ENCODE results near the gene LRRC4B. TPM values are rescaled to one million over a fixed set of nuclear protein-coding genes. Genes with fewer than 3 reads are reported as not detected.
"Not testable (repeated sequence)": the region's sequence is repeated elsewhere in the genome, so short reads cannot be mapped to it uniquely, and the experiment has no call there.

LRRC4B gene
- total RNA-seq = 1 to 10 TPM in 5 of 9 donors, under 1 TPM in 4; 0.07 to 8.8 (median 1.1) TPM
- polyA plus RNA-seq = 10 to 100 TPM in 1 of 3 donors, 1 to 10 TPM in 1, under 1 TPM in 1; 0.44 to 24.1 (median 4.9) TPM
- long read RNA-seq, donor 1 = 0 reads
- long read RNA-seq, donor 2 = 0 reads
- long read RNA-seq, donor 3, partial matches to known transcripts = 0 of 1 reads
- long read RNA-seq, donor 3, other reads (novel, unspliced or antisense) = 0 of 1 reads
- long read RNA-seq, donor 4 = 0 reads
- long read RNA-seq, donor 5 = 0 reads
- long read RNA-seq, donor 6 = 0 reads
- long read RNA-seq, donor 7 = 0 reads
- long read RNA-seq, donor 8, partial matches to known transcripts = 0 of 1 reads
- long read RNA-seq, donor 8, other reads (novel, unspliced or antisense) = 0 of 1 reads
- long read RNA-seq, donor 9 = 0 reads
- long read RNA-seq, donor 10, partial matches to known transcripts = 0 of 1 reads
- long read RNA-seq, donor 10, other reads (novel, unspliced or antisense) = 0 of 1 reads

GRCh38 chr19:50567882-50568727 is at the start of gene LRRC4B:
Gene LRRC4B, minus strand, starts transcription at chr19:50568435. Its CDS starts 19,597 bp downstream, at chr19:50548838.
- peak within 1 kb of the TSS in 1 of 4 donors; percentile 19 for H3K4me3 ChIP-seq
- H3K4me1 ChIP-seq (replicated peaks in 1 of 2) = no peaks in the 10 kb centered on the region
- H3K36me3 ChIP-seq (replicated peaks in 1 of 2) = no peaks in the 10 kb centered on the region
- no peak within 1 kb of the TSS for H3K27ac ChIP-seq
- DNase-seq = no peak
- no peaks in the 10 kb centered on the region for H3K9me3 ChIP-seq (replicated peaks in 1 of 3)
- WGBS, 4 donors = 1 to 3% (median 2%) methylated on average over 27 to 62 of the region's 65 CpGs
- peaks cover 19% of the 10 kb centered on the region for H3K27me3 ChIP-seq
- intact Hi-C loops (cut with DNase I) = no loop called here
- TF ChIP-seq POLR2A (IDR thresholded peaks at IDR 0.05) = no peak
- TF ChIP-seq CTCF (IDR thresholded peaks at IDR 0.05) = no peak

- intact Hi-C loops (cut with DNase I); H3K4me3 ChIP-seq; H3K4me1 ChIP-seq (replicated peaks in 1 of 2); DNase-seq; H3K27me3 ChIP-seq; H3K36me3 ChIP-seq (replicated peaks in 1 of 2); H3K27ac ChIP-seq; H3K9me3 ChIP-seq (replicated peaks in 1 of 3): not testable (repeated sequence)
- 75 to 86% (median 80%) methylated on average over 5 to 11 of the region's 11 CpGs for WGBS, 4 donors
Observed at GRCh38 chr19:50612504-50613404, 44.5 kb upstream of the LRRC4B start.

- Histone ChIP-seq H3K9me3 (replicated peaks in 1 of 3) (no peaks in the 10 kb centered on the region), H3K27me3 (no peaks in the 10 kb centered on the region), H3K4me3 (no peak overlapping the region), H3K4me1 (replicated peaks in 1 of 2) (no peaks in the 10 kb centered on the region), H3K27ac (no peak overlapping the region), H3K36me3 (replicated peaks in 1 of 2) (no peaks in the 10 kb centered on the region)
- no peak for TF ChIP-seq POLR2A (IDR thresholded peaks at IDR 0.05)
- TF ChIP-seq CTCF (IDR thresholded peaks at IDR 0.05) = peak in 2 of 6 experiments; percentile 42
- 14 to 38% (median 20%) methylated on average over 24 to 56 of the region's 56 CpGs for WGBS, 4 donors
- intact Hi-C loops (cut with DNase I) = no loop called here
- peak; percentile 47 to 90 (median 78) for DNase-seq
Observed at GRCh38 chr19:50607874-50608785, 39.9 kb upstream of the LRRC4B start.

DNA sequence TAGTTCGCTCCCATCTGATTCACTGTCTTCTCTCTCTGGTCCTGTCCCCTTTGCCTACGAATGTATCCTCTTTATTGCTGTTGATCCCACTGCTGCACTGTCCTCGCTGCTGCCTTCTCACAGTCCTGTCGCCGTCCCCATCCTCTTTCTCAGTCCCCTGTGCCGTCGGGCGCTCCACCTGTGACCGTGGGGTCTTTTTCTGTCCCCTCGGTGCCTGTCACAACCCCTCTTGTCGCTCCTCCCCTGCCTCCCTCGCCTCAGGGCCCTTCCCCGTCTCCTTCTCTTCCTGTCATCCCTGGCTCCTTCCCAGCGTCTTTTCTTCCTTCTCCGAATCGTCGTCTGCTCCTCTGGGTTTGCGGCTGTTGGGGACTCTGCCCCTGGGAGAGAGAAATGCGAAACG is 39.2 kb upstream of the LRRC4B start:
- 67 to 74% (median 70%) methylated on average over 20 of the region's 20 CpGs for WGBS, 4 donors
- TF ChIP-seq POLR2A (IDR thresholded peaks at IDR 0.05) = no peak
- no peak for TF ChIP-seq CTCF (IDR thresholded peaks at IDR 0.05)
- H3K36me3 ChIP-seq (replicated peaks in 1 of 2) = no peaks in the 10 kb centered on the region
- no peak overlapping the region for H3K27ac ChIP-seq
- intact Hi-C loops (cut with DNase I) = no loop called here
- DNase-seq = no peak
- H3K27me3 ChIP-seq = peaks cover 4% of the 10 kb centered on the region
- H3K4me1 ChIP-seq (replicated peaks in 1 of 2) = no peaks in the 10 kb centered on the region
- H3K4me3 ChIP-seq = no peak overlapping the region
- no peaks in the 10 kb centered on the region for H3K9me3 ChIP-seq (replicated peaks in 1 of 3)

DNA sequence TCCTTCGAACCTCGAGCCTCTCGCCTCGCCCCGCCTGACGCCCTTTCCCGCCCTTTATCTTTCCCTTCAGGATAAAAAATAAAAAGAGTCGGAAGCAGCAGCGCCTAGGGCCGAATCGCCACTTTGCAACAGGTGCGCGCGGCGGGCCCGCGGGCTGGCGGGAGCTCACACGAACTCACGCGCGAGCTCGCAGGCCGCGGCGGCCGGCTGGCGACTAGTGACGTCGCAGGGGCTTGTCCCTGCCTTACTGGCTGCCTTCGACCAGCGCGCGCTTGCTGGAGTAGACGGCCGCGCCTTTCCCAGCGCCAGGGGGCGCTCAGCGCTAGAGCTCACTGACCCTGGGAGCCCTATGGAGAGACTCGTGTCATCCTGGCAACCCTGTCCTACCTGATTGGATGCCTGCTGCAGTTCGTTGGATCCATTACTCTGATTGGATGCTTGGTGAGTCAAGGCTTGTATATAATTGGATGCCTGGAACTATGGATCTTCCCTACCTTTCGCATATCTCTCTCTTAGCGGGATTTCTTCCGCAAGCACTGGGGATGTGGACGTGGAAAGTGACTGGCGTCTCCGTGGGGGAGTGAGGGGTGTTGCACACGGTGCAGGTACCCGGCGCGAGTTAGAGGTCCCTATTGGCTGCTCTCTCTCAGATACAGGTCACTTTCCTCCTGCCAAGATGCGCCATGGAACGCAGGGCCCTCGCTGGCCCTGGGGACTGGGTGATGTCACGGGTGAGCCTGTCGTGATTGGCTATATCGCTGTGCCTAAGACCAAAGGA is 38.0 kb upstream of the LRRC4B start:
- H3K4me3 ChIP-seq; H3K4me1 ChIP-seq (replicated peaks in 1 of 2); H3K9me3 ChIP-seq (replicated peaks in 1 of 3); H3K27me3 ChIP-seq; intact Hi-C loops (cut with DNase I); H3K27ac ChIP-seq; DNase-seq; H3K36me3 ChIP-seq (replicated peaks in 1 of 2): not testable (repeated sequence)
- 32 to 67% (median 37%) methylated on average over 22 to 45 of the region's 58 CpGs; no CpG with 5 or more reads in 1 of the 4 donors for WGBS, 4 donors

All from adrenal gland (tissue), 19 donors.